HL-60 (cell line): ENCODE results near the gene UQCRC2.

Experiments
- DNase-seq, 2 experiments: peaks; one replicate each; pipeline ENCODE4 v3.0.0-alpha.2; 2010 to 2020; ENCODE audit warnings: low read depth in 1 of 2, low spot score in 1 of 2
- H3K27ac ChIP-seq: fragments of 250-450 bp; sonication (Bioruptor Pico); replicated peaks from 2 replicates; pipeline ENCODE4 v1.5.1; 2020; ENCODE audit warnings: mild to moderate bottlenecking, moderate library complexity
- H3K27me3 ChIP-seq: fragments of 250-450 bp; sonication (Bioruptor Pico); 2 replicates; pipeline ENCODE4 v1.5.1; 2021; ENCODE audit warnings: mild to moderate bottlenecking, moderate library complexity; ENCODE audit not compliant: insufficient read depth, poor library complexity, severe bottlenecking
- H3K4me3 ChIP-seq: replicated peaks from 2 replicates; pipeline ENCODE4 v1.5.1; 2011; ENCODE audit warnings: mild to moderate bottlenecking, control low read depth, low read length; ENCODE audit not compliant: insufficient read depth
- CTCF ChIP-seq: IDR thresholded peaks from one replicate; pipeline ENCODE4 v1.5.1; 2011; ENCODE audit warnings: low read length, control low read depth, inconsistent platforms; ENCODE audit not compliant: insufficient read depth
- GABPA ChIP-seq: IDR thresholded peaks from 2 replicates; pipeline ENCODE4 v1.6.1; 2012; ENCODE audit warnings: low read depth
- POLR2AphosphoS5 ChIP-seq: IDR thresholded peaks from 2 replicates; pipeline ENCODE4 v1.6.1; 2012; ENCODE audit warnings: low read depth
- REST ChIP-seq: IDR thresholded peaks from 2 replicates; pipeline ENCODE4 v1.6.1; 2012; ENCODE audit warnings: low read depth; ENCODE audit not compliant: insufficient replicate concordance
- SPI1 ChIP-seq: IDR thresholded peaks from 2 replicates; pipeline ENCODE4 v1.6.1; 2012; ENCODE audit warnings: low read depth, mild to moderate bottlenecking, borderline replicate concordance

UQCRC2 gene

GRCh38 chr16:21989133-21989532, 36.0 kb downstream of the UQCRC2 start:
- Histone ChIP-seq H3K4me3 (no peak overlapping the region), H3K27me3 (no peaks in the 10 kb centered on the region), H3K27ac (no peak overlapping the region)
- no peak for TF ChIP-seq SPI1
- no peak for TF ChIP-seq POLR2AphosphoS5
- no peak for TF ChIP-seq CTCF
- no peak for TF ChIP-seq GABPA
- TF ChIP-seq REST = no peak
- no peak for DNase-seq

GRCh38 chr16:21989751-21990150, 36.6 kb downstream of the UQCRC2 start:
- Histone ChIP-seq H3K27ac (no peak overlapping the region), H3K27me3 (no peaks in the 10 kb centered on the region), H3K4me3 (no peak overlapping the region)
- no peak for DNase-seq
- TF ChIP-seq SPI1 = no peak
- TF ChIP-seq REST = no peak
- TF ChIP-seq POLR2AphosphoS5 = no peak
- TF ChIP-seq GABPA = no peak
- TF ChIP-seq CTCF = no peak

DNA sequence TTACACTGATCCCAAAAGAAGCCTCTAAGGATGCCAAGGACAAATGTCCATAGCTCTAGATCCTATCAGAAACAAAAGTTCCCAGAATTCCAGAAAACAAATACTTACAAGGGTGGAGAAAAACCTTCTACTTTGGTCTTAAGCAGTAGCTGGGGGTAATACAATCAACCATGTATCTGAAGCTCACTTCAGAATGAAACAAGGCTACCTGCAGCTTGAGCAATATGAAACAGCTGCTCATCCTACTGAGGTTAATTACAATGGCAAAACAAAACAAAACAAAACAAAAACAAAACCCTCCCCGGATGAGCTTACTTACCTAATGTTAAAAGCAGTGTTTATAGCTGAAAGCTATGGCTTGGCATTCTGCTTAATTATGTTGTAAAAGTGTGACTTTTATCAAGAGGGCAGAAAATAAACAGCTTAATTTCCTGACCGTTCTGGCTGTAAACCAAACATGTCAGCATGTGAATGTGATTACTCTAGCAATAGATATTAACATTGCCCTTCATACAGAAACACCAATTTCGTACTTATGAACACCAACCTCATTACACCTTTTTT, 37.3 kb downstream of the UQCRC2 start:
- no peak overlapping the region for H3K27ac ChIP-seq
- no peaks in the 10 kb centered on the region for H3K27me3 ChIP-seq

More for the DNA sequence above, 37.3 kb downstream of the UQCRC2 start:
- DNase-seq = no peak
- TF ChIP-seq REST = no peak
- no peak for TF ChIP-seq POLR2AphosphoS5
- no peak for TF ChIP-seq SPI1
- no peak for TF ChIP-seq GABPA
- TF ChIP-seq CTCF = no peak
- H3K4me3 ChIP-seq = no peak overlapping the region
